Measurements from ENCODE around the gene STAG3. TPM values are rescaled to one million over a fixed set of nuclear protein-coding genes. Genes with fewer than 3 reads are reported as not detected.
A peak's percentile ranks its signal among the peaks of the same experiment; 100 is the strongest.

Gene STAG3
- total RNA-seq, 1 donor from 2014 or later = 1.1 TPM

DNA sequence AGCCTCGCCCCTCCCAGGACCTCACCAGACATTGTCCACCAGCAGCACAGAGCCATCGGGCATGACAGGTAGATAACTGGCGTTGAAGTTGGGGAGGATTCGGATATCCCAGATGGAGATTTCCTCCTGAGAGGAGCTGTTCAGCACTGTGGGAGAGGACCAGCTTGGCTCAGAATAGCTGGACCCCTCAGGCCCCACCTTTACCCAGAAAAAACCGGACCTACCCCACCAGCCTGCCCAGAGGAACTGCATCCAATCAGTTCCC lies 20.7 kb upstream of the STAG3 start:
- peaks cover 4% of the 10 kb centered on the region for H3K9me3 Mint-ChIP-seq (ENCODE audit: unreplicated experiment)
- no peaks in the 10 kb centered on the region for H3K36me3 Mint-ChIP-seq (ENCODE audit: unreplicated experiment)
- H3K4me3 Mint-ChIP-seq (ENCODE audit: unreplicated experiment) = peak overlapping the region; percentile 83
- H3K27me3 Mint-ChIP-seq (ENCODE audit: unreplicated experiment) = peaks cover 6% of the 10 kb centered on the region
- TF ChIP-seq CTCF (IDR thresholded peaks at IDR 0.05; ENCODE audit: partially characterized antibody, unreplicated experiment) = no peak
- DNase-seq = no peak
- H3K4me1 Mint-ChIP-seq (ENCODE audit: low read depth, unreplicated experiment) = peaks cover 6% of the 10 kb centered on the region
- H3K27ac Mint-ChIP-seq (ENCODE audit: unreplicated experiment) = no peak overlapping the region

DNA sequence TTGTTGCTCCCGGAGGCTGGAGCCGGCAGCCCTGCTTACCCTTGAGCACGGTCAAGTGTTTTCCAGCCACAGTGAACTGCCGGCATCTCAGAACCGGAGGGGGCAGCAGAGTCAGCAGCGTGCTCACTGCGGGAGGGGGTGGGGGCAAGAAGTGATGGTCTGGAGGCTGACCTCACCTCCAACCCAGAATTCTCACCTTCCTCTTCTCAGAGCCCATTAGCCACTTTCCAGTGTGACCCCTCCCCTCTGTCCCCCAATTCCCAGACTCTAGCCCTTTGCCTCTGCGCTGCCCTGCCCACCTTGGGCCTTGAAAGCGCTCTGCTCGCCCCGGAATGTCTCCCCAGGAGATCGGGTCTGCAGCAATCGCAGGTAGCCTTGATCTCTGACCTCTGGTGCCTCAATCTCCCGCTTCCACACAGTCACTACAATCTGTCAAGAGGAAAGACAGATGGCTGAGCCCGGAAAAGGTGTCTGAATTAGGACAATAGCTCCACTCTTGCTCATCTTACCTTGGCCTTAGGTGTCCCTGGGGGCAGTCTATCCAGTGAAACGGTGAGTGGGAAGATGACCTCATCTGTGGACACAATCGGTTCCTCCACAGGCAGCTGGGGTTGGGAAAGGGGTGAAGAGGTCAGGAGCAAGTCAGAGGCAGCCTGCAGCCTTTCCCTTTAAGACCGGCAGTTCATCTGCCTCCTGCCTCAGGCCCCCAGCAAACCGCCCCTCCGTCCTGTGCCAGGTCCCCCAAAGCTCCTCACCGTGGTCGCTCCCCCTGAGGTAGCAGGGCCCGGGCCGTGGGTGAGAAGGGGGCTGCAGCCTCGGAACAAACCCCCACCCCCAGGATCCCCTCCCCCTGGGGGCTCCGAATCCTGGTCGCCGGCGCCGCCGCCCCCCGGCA lies 20.1 kb upstream of the STAG3 start:
- Mint-ChIP-seq H3K27me3 (ENCODE audit: unreplicated experiment) (peaks cover 6% of the 10 kb centered on the region), H3K4me1 (ENCODE audit: low read depth, unreplicated experiment) (peaks cover 6% of the 10 kb centered on the region), H3K4me3 (ENCODE audit: unreplicated experiment) (peak overlapping the region; percentile 83), H3K27ac (ENCODE audit: unreplicated experiment) (peak overlapping the region; percentile 60), H3K36me3 (ENCODE audit: unreplicated experiment) (no peaks in the 10 kb centered on the region), H3K9me3 (ENCODE audit: unreplicated experiment) (peaks cover 4% of the 10 kb centered on the region)
- peak; percentile 50 for DNase-seq
- no peak for TF ChIP-seq CTCF (IDR thresholded peaks at IDR 0.05; ENCODE audit: partially characterized antibody, unreplicated experiment)

GRCh38 chr7:100158229-100159098 lies 19.3 kb upstream of the STAG3 start, which contains the start of gene TRAPPC14:
Gene TRAPPC14 (minus strand): TSS chr7:100158723. CDS start chr7:100158499, 224 bp downstream.
- Mint-ChIP-seq H3K4me3 (ENCODE audit: unreplicated experiment) (peak within 1 kb of the TSS; percentile 83), H3K4me1 (ENCODE audit: low read depth, unreplicated experiment) (peaks cover 6% of the 10 kb centered on the region), H3K27me3 (ENCODE audit: unreplicated experiment) (peaks cover 6% of the 10 kb centered on the region), H3K27ac (ENCODE audit: unreplicated experiment) (peak within 1 kb of the TSS; percentile 60), H3K9me3 (ENCODE audit: unreplicated experiment) (peaks cover 4% of the 10 kb centered on the region), H3K36me3 (ENCODE audit: unreplicated experiment) (no peaks in the 10 kb centered on the region)
- peak; percentile 96 for DNase-seq
- no peak for TF ChIP-seq CTCF (IDR thresholded peaks at IDR 0.05; ENCODE audit: partially characterized antibody, unreplicated experiment)

- Mint-ChIP-seq H3K4me3 (ENCODE audit: unreplicated experiment) (peak overlapping the region; percentile 79), H3K27ac (ENCODE audit: unreplicated experiment) (peak overlapping the region; percentile 15), H3K4me1 (ENCODE audit: low read depth, unreplicated experiment) (peaks cover 6% of the 10 kb centered on the region), H3K27me3 (ENCODE audit: unreplicated experiment) (peaks cover 6% of the 10 kb centered on the region), H3K9me3 (ENCODE audit: unreplicated experiment) (peaks cover 4% of the 10 kb centered on the region), H3K36me3 (ENCODE audit: unreplicated experiment) (no peaks in the 10 kb centered on the region)
- TF ChIP-seq CTCF (IDR thresholded peaks at IDR 0.05; ENCODE audit: partially characterized antibody, unreplicated experiment) = no peak
- DNase-seq = no peak
These were observed 18.6 kb upstream of the STAG3 start for GRCh38 chr7:100159099-100159623.
